GM18507 (cell line): ENCODE results near the gene ANKIB1.

Experiments used
- DNase-seq: peaks from one replicate; pipeline ENCODE4 v3.0.0; 2011; ENCODE audit warnings: low read depth; ENCODE audit not compliant: insufficient read length; ENCODE audit errors: extremely low spot score
- FAIRE-seq: peaks from 2 replicates; lab custom pipeline; 2011; peaks lifted over from hg19 to GRCh38; lab: Jason Lieb, UNC

Gene ANKIB1

DNA sequence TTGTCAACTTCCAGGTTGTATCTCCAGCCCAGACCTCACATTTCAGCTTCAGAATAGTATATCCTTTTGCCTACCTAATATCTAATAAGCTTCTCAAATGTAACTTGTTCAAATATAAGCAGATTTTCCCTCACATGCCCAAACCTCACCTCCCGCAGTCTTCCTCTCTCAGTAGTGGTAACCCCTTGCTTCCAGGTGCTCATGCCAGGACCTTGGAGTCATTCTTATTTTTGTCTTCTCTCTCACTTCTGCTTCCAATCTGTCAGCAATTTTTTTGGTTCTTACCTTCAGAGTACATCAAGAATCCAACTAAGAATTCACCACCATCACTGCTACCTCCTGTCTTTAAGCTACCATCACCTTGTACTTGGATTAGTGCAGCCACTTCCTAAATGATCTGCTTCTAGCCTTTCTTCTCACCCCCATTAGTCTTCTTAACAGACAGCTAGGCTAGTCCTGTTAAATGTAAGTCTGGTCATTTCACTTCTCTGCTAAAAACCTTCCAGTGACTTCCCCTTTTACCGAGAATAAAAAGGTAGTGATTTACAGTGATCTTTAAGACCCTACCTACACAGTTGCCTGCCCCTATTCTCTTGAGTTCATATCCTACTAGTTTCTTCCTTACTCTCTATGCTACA, 14.0 kb downstream of the ANKIB1 start:
- FAIRE-seq (peak; percentile 68), DNase-seq (no peak)

DNA sequence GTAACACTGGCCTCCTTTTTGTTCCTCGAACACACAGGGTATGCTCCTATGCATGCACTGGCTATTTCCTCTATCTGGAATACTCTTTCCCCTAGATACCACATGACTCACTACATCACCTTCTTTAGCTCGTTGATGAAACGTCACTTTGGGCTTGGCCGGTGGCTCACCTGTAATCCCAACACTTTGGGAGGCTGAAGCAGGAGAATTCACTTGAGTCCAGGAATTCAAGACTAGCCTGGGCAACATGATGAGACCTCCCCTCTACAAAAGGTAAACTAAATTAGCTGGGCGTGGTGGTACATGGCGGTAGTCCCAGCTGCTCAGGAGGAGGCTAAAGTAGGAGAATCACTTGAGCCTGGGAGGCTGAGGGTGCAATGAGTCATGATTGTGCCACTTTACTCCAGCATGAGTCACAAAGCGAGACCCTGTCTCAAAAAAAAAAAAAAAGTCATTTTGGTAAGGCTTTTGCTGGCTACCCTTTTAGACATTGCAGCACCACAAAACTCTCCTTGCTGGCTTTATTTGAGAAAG, 14.5 kb downstream of the ANKIB1 start:
- DNase-seq (no peak), FAIRE-seq (no peak)

DNA sequence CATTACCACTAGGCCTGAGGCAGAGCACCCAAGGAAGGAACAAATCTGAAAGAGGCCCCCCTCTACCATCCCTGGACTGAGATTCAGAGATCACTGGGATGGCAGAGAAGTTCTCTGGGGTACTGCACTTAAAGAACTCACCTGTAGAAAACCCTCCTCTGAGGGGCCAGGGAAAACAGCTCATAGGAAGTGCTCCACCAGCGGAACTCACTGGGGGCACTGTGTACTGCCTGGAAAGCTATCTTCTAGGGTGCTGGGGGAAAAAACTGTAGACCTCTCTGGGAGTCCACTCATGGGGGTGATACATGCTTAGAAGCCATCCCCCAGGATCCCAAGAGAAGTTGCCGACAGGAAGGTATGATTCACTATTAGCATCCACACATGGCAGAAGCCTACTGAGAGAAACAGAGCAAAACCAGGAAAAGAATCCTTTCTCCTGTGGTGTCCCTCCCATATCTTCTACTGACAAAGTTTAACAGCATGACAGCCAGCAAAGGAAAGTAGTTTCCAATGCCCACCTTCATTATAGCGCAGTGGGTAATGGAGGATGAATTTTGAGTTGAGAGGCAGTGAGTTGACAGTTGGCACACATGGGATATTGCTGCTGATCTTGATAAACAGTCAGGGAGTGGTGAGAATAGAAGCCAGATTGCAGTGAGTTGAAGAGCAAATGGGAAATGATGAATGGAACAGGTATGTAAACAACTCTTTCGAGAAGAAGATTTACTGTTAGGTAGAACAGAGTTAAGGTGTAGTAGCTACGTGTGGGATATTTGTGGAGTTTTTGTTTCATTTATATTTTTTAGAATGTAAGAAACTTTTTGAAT, 20.9 kb downstream of the ANKIB1 start:
- FAIRE-seq, result no peak
- DNase-seq, result no peak

DNA sequence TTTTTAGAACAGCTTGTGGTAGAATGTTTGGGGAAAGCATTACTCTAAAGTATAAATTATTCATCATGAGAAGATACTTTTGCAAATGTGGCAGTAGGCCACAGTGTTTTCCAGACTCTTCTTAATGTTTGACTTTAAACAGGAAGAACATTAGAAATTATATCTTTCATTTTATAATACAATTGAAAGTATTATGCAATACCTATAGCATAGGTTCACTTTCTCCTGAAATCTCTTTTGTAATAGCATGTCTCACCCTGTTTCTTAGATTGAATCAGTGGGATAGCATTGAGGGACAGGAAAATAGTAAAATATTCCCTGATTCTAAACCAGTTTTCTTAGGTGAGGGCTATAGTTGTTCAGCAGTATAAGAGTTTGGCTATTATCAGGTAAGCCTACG, 23.1 kb downstream of the ANKIB1 start:
- DNase-seq (no peak), FAIRE-seq (no peak)

DNA sequence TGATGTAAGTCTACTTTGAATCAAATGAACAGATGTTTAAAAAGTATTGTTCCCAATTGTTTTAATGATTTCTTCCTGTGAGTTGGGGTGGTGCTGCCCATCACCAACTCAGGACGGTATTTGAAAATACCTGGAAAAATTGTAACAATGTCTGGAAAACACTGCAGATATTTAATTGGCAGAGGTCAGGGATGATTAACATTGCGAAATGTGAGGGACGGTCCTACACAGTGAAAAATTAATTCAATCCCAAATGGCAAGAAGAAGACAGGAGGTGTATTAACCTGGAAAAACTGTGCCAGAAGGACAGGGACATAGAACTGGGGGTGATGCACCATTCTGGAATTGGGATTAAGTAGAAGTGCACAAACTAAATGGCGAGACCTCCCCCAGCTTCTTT, 29.6 kb downstream of the ANKIB1 start:
- FAIRE-seq (no peak), DNase-seq (no peak)

DNA sequence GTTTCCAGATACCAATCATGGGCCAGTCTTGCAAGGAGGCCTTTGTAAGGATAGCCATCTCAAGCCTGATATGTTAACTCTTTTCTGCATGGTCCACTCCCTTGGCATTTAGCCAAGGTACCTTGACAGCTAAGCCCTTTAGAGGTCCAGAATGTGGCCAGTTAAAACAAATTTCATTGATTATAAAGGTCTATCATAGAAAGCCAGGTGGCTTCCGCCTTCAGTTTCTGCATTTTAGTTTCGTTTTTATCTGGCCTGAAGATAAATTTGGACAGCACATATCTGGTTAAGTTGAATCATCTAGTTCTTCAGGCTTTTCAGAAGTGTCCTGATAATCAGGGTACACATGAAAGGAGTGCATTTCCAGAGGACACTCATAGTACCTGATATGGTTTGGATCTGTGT, 30.7 kb downstream of the ANKIB1 start:
- FAIRE-seq (peak; percentile 89), DNase-seq (no peak)

DNA sequence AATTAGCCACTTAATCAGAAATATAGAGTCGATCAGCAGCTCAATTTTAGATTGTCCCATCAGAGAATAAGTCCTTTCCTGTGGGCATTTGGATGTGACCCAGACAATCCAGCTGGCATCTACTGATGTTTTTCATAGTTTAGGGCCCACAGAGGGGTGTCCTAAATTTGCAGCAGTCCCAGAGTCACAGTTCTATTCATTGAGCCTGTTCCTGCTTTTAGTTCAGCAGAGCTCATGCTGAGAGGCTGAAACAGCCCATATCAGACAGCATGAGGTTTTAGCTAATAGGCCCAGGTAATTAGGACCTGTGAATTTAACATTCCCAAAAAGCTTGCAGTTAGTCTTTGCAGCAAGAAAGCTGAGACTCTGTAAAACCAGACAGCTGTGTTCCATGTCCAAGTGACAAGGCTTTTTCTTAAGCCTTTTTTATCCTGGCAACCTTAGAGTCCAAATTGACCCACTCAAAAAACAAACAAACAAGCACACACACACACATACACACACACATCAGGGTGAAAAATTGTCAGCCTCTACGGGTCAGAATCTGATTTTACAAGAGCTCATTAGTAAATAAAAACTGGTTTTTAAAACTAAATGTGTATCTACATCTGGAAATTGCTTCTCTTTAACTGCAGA, 33.7 kb downstream of the ANKIB1 start:
- DNase-seq (no peak), FAIRE-seq (no peak)

DNA sequence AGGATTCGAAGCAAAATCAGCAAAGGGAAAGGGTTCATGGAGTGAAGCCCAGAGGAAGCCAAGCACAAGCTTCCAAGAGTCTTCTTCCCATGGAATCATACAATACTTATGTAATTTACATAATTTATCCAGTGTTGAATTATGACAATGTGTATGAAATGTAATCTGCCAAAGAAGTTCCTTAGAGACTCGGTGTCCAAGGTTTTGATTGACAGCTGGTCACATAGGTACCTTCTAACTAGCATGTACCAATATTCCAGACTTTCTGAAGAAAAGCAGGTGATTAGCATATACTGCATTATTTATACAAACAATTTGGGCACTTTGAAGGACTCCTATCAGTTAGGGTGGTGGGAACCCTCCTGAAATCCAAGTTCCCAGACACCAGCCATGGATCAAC, 35.3 kb downstream of the ANKIB1 start:
- FAIRE-seq (no peak), DNase-seq (no peak)

DNA sequence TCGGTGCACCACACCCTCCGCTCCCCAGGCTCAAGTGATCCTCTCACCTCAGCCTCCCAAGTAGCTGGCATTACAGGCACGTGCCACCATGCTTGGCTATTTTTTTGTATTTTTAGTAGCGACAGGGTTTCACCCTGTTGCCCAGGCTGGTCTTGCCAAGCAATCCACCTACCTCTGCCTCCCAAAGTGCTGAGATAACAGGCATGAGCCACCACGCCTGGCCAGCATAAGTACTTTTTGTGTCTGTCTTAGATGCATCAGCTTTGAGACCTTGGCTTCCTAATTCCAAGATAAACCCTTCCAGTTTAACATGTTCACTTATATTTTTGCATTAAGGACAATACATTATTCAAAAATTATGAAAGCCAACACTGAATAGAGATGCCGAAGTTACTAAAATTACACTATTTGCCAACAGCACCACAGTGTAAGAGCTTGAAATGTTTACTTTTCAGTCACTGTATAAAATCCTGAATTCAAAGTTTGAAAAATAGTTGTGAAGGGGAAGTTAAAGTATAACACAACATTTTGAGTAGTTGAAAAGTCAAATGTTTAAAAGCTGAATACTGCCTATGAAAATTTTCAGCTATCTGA, 36.5 kb downstream of the ANKIB1 start:
- FAIRE-seq (no peak), DNase-seq (no peak)

DNA sequence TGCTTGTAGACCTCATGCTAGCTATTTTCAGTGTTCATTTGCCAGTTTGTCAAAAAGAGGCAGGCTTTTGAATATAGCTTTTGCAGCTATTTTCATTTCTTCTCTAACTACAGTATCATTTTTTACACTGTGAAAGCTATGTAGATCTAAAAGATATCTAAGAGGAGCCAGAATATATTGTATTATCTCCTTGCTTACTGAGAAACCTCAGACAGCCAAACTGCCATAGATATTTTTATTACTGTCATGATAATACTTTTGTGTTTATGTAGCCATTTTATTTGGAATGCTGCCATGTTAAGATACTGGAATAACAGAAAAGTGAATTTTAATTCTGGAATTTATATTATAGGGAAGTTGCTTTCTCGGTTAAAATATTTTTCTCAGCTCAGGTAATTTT, 37.2 kb downstream of the ANKIB1 start:
- FAIRE-seq (no peak), DNase-seq (no peak)

DNA sequence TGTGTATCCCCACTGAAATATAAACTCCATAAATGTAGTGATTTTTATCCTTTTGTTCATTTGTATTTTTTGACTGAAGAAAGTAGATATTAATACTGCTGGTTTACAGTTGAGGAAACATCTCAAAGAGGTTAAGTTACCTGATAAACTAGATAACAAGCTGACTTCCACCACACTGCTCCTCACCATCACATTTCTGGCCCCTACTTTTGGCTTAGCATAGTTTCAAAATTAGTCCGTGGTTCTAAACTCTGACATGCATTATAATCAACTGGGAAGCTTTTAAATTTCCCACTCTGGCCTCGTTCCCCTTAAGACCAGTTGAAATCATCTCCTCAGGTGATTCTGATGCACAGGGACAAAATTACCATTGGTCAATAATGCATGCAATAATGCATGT, 43.5 kb downstream of the ANKIB1 start:
- DNase-seq (no peak), FAIRE-seq (peak; percentile 67)

DNA sequence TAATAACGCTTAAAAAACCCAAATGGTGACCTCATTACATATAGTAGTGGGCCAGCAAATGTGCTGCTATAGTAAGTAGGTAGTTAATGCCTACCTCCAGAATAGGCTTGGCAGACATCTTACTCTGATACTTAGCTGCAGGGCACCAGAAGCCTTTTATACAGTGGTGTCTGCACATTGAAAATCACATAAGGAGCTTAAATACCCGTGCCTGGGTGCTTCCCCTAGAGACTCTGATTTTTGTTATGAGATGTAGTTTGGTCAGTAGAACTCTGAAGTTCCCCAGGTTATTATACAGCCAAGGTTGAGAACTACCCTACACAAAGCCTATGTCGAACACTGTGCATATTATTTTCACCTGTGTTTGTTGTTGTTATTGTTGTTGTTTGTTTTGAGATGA, 47.2 kb downstream of the ANKIB1 start:
- DNase-seq, result no peak
- peak; percentile 41 for FAIRE-seq

DNA sequence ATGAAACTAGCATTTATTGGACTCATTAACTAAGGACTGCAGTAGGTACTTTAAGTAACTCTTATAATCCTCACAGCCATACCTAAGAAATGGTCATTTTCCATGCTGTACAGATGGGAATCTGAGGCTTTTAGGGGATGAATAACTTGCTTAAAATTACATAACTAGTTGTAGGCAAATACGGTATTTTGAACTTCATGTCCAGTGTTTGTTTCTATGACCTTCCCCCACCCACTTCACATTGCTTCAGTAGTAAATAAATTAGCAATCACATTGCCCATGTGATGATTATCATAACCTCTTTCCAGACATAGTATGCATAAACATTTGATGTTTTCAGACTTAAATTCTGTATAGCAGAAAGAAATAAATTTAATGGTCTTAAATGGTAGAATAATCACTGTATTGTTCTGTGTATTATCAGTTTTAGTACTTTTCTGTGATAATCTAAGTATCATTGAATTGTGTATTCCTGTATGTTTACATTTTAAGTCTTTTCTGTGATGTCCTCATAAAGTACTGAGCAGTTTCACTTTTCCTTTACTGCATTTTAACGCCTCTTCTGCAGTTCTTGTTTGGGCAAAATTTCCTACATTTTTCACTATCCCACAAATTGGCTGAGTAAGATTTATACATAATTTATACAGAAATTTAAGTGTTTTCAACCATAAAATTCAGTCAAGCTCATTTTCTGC, 48.3 kb downstream of the ANKIB1 start:
- FAIRE-seq (no peak), DNase-seq (no peak)

DNA sequence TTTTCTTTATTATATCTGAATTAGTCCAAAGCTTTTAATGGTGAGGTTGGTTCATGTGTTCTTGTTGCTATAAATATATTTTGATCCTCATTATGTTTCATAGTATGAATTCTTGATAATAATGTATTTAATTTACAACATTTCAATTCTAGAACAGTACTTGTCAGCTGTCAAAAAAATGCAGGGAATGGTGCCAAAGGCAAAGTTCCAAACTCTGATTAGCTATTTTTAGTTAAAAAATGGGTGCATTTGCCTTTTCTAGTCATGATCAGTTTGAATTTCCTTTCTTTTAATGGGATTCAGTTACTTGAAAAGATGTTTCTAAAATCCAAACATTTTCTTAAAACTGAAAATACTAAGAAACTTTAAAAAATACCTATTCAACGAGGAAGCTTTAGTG, 49.6 kb downstream of the ANKIB1 start:
- FAIRE-seq, result no peak

DNA sequence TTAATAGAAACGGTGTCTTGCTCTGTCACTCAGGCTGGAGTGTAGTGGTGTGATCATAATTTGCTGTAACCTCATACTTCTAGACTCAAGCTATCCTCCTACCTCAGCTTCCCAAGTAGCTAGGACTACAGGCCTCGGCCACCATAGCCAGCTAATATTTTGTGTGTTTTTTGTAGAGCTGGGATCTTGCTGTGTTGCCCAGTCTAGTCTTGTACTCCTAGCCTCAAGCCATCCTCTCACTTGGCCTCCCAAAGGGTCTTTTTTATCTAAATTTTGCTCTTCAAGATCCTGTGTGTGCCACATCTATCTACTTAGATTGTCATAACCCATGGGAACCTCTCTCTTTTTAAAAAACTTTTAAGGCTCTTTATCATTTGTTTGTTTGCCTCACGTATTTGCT, 50.5 kb downstream of the ANKIB1 start:
- no peak for FAIRE-seq

More for the DNA sequence above, 49.6 kb downstream of the ANKIB1 start:
- no peak for DNase-seq

DNA sequence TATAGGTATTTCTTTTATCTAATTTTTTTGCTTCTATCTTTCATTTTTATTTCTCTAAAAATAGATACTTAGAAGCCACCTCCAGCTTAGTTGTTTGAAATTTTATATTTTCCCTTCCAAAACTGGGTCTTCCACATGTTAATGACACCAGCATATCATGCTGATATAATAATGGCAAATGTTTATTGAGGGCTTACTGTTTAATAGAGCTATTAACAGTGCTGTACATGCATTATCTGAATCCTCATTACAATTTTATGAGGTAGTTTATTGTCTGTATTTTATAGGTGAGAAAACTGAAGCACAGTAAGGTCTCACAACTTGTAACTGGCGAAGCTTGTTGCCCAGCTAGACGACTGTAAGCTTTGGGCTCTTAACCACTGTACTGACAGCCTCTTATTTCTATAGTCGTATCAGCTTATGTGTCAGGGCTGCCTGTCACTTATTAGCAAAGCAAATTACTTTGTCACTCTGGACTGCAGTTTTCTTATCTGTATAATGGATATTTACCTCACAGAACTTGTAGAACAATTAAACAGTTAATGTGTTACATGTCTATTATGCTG, 51.2 kb downstream of the ANKIB1 start:
- no peak for DNase-seq
- FAIRE-seq, result no peak

More for the DNA sequence above, 50.5 kb downstream of the ANKIB1 start:
- DNase-seq, result no peak

DNA sequence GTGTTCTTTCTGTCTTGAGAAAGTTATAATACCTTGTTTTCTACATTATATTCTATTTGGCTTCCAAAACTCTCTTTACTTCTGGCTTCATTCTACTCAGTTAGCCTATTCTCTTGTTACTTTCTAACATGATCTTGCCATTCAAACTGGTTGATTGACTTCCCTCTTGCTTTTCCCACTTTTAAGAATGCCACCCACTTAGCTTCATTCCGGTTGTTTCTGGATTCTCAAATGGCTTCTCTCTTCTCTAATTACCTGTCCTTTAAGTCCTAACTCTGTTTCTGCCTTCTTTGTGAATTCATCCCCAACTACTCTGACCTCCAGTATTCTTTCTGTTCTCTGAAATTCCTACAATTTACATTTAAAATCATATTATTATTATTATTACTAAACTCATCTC, 52.0 kb downstream of the ANKIB1 start:
- FAIRE-seq (no peak), DNase-seq (no peak)

DNA sequence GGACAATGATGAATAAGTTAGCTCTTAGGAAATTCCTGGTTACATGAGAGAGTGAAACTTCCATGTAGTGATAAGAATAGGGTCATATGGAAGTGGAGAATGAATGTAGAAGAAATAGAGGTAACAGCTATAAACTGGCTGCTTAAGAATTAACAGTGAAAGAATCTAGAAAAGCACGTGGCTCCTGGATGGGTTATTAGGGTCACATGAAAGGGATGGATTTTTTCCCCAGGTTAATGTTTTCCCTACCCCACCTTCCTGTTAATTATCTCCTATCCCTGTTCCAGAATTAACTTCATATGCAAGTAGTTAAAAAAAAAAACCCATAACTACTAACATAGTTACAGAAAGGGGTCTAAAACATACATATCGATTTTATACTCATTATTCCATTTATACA, 58.0 kb downstream of the ANKIB1 start:
- DNase-seq (no peak), FAIRE-seq (no peak)

DNA sequence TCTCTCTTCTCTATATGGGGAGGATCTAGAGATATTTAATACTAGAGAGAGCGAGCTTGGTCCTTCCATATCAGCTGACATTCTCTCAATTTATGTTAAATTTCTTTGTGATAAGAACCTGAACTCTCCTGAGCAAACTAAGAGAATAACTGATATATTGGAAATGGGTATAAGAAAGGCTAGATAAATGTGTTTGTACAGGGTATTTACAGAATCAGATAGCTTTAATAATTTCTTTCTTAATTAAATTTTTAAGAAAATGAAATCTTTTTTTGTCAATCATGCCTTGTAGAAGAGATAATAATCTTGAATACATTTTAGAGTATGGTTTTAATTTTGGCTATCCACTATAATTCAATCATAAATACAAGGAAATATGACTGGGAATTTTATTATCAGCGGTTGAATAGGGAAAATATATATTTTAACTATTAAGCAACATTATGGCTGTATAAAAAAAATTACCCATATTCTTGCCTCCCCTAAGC, 58.7 kb downstream of the ANKIB1 start:
- FAIRE-seq (no peak), DNase-seq (no peak)
